ENCODE results near the gene LSAMP. TPM values are rescaled to one million over a fixed set of nuclear protein-coding genes. Genes with fewer than 3 reads are reported as not detected.
A peak's percentile ranks its signal among the peaks of the same experiment; 100 is the strongest.

The LSAMP gene
- total and polyA plus RNA-seq, 2 of the 4 experiments (the other 2 are of a cell fraction): 7.9 to 8.0 TPM

GRCh38 chr3:116444115-116444747 is 1.1 kb downstream of the LSAMP start:
- Histone ChIP-seq H3K27ac (ENCODE audit: insufficient read depth, low read length) (peak overlapping the region; percentile 43), H3K23ac (ENCODE audit: low read depth, low read length) (peak overlapping the region; percentile 90), H3K4me3 (ENCODE audit: insufficient read depth, low read depth, low read length) (peak overlapping the region; percentile 67), H2AK9ac (replicated peaks; ENCODE audit: low read depth, low read length, poor library complexity) (no peak overlapping the region), H3K4me2 (ENCODE audit: low read depth, low read length) (peak overlapping the region; percentile 99), H2BK15ac (ENCODE audit: low read depth, low read length) (no peak overlapping the region; the same call in 2 of the 3 replicates), H4K5ac (ENCODE audit: low read depth, low read length) (peak overlapping the region; percentile 18; the same call in 1 of the 2 replicates), H3K79me1 (ENCODE audit: low read depth in 1 of 2, low read length in 2 of 2) (no peaks in the 10 kb centered on the region), H4K8ac (ENCODE audit: low read depth in 2 of 2, low read length in 2 of 2) (peak overlapping the region in 1 of 2 experiments; percentile 11; a peak in 1 of 4 replicates), H3K36me3 (ENCODE audit: control insufficient read depth, insufficient read depth, low read length) (no peaks in the 10 kb centered on the region), H3K4ac (ENCODE audit: low read depth, low read length) (peak overlapping the region; percentile 52), H2AFZ (replicated peaks; ENCODE audit: low read length, poor library complexity) (peak overlapping the region; percentile 90), H4K20me1 (ENCODE audit: insufficient read depth, low read length) (no peaks in the 10 kb centered on the region), H2BK120ac (ENCODE audit: low read depth, low read length) (peak overlapping the region; percentile 82), H3K27me3 (ENCODE audit: control insufficient read depth, insufficient read depth, low read length) (no peaks in the 10 kb centered on the region), H3K4me1 (ENCODE audit: control insufficient read depth, insufficient read depth, low read length) (peaks cover 7% of the 10 kb centered on the region), H3K18ac (ENCODE audit: low read depth, low read length) (peak overlapping the region; percentile 71; the same call in 1 of the 2 replicates), H2BK5ac (ENCODE audit: low read depth, low read length, poor library complexity, severe bottlenecking) (no peak overlapping the region), H2AK5ac (ENCODE audit: low read depth, low read length) (peak overlapping the region; percentile 44; the same call in 1 of the 2 replicates), H3K56ac (ENCODE audit: extremely low read depth, insufficient read depth, low read length) (peak overlapping the region; percentile 22; the same call in 1 of the 2 replicates), H3K9ac (ENCODE audit: low read depth, low read length) (peak overlapping the region; percentile 66), H3K9me1 (ENCODE audit: insufficient read depth, low read length) (no peaks in the 10 kb centered on the region), H2BK20ac (ENCODE audit: low read depth, low read length) (0 out of 2 replicates have a peak overlapping the region, but pooled peaks have one; percentile 26), H3K14ac (replicated peaks; ENCODE audit: low read depth, low read length) (peak overlapping the region; percentile 88; the same call in 1 of the 2 replicates), H3K9me3 (ENCODE audit: control insufficient read depth, insufficient read depth, low read length) (no peaks in the 10 kb centered on the region), H4K91ac (ENCODE audit: insufficient read depth, low read depth, low read length) (peak overlapping the region; percentile 64)
- peak; percentile 5 for DNase-seq
- in situ Hi-C loops (cut with MboI; ENCODE audit: low sequenced_read_pairs) (loop anchor here (10.0 kb wide), 1 partner anchor 299 kb away; no protein-coding TSS in a partner anchor), dilution Hi-C loops (cut with HindIII; ENCODE audit: low sequenced_read_pairs, unreplicated experiment) (no loop called here), intact Hi-C loops (cut with micrococcal nuclease) (loop anchor here (5.0 to 10.0 kb wide), 5 partner anchors 297 to 619 kb away; no protein-coding TSS in a partner anchor)
- BruUV-seq (replicated peaks): no TSS peak
- ChIA-PET CTCF (no interaction called here), POLR2A (ENCODE audit: unreplicated experiment) (no interaction called here)
- WGBS, 2 experiments (ENCODE audit: extremely low coverage in 2 of 2, insufficient read length in 1 of 2): no CpG with 5 or more reads among the region's 2 CpGs
- ATAC-seq (ENCODE audit: low read depth): no peak
- no peak for TF ChIP-seq FOS (IDR thresholded peaks at IDR 0.05; ENCODE audit: low read depth, low read length)
- TF ChIP-seq SMC3 (IDR thresholded peaks at IDR 0.05; ENCODE audit: low read depth, low read length): no peak
- no peak for TF ChIP-seq POLR2A (IDR thresholded peaks at IDR 0.05; ENCODE audit: low read depth, low read length)
- TF ChIP-seq, protein P1, sequence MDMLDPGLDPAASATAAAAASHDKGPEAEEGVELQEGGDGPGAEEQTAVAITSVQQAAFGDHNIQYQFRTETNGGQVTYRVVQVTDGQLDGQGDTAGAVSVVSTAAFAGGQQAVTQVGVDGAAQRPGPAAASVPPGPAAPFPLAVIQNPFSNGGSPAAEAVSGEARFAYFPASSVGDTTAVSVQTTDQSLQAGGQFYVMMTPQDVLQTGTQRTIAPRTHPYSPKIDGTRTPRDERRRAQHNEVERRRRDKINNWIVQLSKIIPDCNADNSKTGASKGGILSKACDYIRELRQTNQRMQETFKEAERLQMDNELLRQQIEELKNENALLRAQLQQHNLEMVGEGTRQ (IDR thresholded peaks at IDR 0.05; ENCODE audit: low read depth, low read length): no peak
- TF ChIP-seq BHLHE40 (IDR thresholded peaks at IDR 0.05; ENCODE audit: low read depth, low read length): no peak
- TF ChIP-seq RAD21 (IDR thresholded peaks at IDR 0.05; ENCODE audit: low read length): no peak
- no peak for TF ChIP-seq CHD1 (IDR thresholded peaks at IDR 0.05; ENCODE audit: low read depth, low read length)
- TF ChIP-seq RFX5 (IDR thresholded peaks at IDR 0.05; ENCODE audit: low read depth, low read length): no peak
- TF ChIP-seq CEBPB (IDR thresholded peaks at IDR 0.05; ENCODE audit: low read depth, low read length): no peak
- TF ChIP-seq RCOR1 (IDR thresholded peaks at IDR 0.05; ENCODE audit: insufficient replicate concordance, low read length): no peak
